Measurements from ENCODE around the gene AGO3. TPM values are rescaled to one million over a fixed set of nuclear protein-coding genes. Genes with fewer than 3 reads are reported as not detected.

AGO3 gene
- total RNA-seq, 1 donor from 2014 or later, result 23.8 TPM

DNA sequence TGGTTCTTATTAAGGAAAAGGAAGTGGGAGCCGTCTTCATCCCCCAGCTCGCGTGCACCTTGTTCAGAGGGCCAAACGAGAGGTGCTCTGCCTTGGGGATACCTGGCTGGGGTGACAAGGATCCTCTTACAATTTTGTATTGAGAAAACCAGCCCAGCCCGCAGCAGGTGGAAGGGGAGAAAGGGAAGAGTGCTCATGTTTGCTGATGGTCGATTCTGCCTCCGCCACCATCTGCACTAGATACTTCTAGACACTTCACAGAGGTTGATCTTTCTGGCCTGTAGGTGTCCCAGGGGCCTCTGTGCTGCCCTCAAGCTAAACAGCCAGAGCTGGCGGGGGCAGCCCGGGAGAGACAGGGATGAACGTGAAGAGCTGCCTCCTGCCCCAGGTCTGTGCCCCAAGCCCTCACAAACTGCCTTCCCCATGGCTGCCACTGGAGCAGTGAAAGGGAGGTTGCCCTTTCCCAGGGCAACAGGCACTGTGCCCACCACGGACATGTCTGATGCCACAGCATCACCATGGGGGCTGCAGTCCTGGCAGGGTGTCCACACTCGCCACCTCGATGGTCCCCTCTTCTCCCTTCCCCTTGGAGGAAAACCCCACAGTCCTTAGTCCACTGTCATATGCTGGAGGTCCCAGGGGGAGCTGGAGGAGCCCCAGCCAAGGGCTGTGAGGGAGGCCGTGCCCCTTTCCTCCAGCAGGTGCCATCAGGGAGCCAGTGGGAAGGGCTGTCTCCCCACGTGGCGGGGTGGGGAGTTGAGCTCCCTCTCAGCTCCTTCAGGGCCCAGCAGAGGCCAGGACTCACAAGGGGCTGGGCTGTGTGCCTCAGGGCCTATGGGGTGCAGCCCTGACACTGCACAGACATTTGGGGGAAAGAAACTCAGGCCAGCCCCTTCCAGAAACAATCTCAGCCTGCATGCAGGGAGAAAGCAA, 165.9 kb downstream of the AGO3 start:
- DNase-seq (ENCODE audit: low spot score), result no peak

DNA sequence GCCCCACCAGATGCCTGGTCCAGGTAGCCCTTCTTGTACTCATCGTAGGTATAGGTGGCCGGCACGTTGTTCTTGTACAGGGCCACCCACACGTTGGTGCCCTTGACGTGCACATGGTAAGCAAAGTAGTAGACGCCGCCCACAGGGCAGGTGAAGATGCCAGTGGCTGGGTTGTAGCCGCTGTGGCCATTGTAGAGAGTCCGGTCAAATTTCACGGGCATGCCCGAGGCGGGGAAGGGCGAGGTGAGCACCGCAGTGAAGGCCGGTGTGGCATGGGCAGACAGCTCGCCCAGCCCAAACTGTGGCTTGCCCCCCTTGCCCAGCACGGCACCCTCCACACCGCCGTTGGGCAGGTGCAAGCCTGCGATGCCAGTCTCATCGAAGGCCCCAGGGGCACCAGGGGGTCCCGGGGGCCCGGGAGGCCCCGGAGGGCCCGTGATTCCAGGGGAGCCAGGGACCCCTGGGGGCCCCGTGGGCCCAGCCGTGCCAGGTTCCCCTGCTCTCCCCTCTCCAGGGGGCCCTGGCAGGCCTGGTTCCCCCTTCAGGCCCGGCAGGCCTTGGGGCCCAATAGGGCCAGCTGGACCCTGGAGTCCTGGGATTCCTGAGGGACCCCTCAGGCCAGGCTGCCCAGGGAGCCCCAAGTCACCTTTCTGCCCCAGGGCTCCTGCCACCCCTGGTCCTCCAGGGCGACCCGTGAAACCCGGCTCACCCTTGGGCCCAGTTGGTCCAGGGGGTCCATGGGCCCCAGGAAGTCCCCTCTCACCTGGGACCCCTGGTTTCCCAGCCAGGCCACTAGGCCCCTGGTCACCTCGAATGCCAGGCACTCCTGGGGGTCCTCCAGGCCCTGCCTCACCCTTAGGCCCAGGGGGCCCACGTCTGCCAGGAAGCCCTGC, 167.0 kb downstream of the AGO3 start:
- no peak for DNase-seq (ENCODE audit: low spot score)

DNA sequence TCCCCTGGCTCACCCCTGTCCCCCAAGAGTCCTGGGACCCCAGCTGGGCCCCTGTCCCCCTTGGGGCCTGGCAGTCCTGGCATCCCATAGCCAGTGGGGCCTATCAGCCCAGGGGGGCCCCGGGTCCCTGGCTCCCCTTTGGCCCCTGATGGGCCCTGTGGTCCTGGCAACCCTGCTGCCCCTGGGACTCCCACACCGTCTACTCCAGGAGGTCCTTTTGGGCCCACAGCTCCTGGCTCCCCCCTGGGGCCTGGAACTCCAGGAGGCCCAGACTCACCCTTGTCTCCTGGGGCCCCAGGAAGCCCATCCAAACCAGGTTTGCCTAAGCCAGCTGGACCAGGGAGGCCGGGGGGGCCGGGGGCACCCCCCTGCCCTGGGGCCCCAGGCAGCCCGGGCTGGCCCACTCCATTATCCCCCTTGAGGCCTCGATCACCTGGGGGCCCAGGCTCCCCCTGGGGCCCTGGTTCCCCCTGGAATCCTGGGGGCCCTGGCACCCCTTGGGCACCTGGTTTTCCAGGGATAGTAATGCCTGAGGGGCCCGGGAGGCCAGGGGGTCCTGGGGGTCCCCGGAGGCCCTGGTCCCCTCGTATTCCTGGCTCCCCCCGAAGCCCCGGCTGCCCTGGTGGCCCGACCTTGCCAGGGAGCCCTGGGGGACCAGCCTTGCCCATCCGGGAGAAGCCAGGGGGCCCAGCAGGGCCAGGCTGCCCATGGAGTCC, 167.9 kb downstream of the AGO3 start:
- DNase-seq (ENCODE audit: low spot score), result no peak

DNA sequence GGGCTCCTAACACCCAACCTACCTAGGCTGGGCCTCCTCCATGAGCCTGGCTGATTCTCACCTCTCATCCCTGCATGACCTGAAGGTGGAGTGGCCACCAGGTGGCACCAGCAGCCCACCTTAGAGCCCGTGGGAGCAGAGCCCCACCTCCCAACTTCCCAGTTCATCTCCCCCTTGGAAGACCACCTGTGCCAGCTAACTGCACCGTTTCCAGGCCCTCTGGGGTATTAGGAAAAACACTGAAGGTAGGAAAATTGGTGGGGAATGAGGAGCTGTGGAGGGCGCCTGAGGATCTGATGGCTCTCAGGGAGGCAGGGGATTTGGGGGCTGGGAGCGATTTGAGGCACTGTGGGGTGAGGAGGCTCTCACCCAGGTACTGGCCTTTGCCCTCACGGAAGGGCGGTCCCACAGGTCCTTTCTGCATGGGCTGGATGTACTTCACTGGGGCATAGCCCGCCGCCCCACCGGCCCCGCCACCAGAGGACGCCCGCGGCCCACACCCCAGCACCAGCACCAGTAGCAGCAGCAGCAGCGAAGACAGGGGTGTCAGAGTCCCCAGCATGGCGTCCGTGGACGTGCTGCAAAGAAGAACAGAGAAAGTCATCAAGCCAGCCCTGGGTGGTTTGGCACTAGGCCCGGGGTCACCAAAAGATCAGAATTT, 168.9 kb downstream of the AGO3 start:
- peak; percentile 78 for DNase-seq (ENCODE audit: low spot score)

DNA sequence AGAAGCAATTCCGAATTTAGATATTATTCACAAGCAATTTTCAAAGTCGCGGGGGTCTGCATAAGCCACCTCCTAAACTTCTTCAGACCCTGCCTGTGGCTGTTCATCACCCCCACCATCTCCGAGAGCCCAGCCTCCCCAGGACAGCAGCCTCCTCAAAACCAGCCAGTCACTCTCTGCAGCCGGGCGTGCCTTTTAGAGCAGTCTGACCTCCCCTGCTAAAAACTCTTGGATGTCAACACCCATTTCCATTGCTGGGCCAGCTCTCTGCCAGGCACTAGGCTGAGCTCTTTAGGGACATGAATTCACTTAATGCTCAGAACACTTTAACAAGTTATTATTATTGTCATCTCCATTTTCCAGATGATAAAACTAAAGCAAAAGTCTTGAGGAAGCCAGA, 169.5 kb downstream of the AGO3 start:
- DNase-seq (ENCODE audit: low spot score), result no peak

DNA sequence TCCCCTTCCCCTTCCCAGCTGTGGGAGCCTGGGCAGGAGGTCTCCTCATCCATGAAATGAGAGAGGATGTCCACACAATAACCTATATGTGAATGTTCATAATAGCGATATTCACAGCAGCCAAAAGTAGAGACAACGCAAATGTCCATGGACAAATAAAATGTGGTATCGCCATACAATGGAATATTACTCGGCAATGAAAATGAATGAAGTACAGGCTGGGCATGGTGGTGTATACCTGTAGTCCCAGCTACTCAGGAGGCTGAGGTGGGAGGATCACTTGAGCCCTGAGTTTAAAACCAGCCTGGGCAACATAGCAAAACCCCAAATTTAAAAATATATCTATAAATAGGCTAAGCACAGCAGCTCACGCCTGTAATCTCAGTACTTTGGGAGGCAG, 170.6 kb downstream of the AGO3 start:
- no peak for DNase-seq (ENCODE audit: low spot score)

DNA sequence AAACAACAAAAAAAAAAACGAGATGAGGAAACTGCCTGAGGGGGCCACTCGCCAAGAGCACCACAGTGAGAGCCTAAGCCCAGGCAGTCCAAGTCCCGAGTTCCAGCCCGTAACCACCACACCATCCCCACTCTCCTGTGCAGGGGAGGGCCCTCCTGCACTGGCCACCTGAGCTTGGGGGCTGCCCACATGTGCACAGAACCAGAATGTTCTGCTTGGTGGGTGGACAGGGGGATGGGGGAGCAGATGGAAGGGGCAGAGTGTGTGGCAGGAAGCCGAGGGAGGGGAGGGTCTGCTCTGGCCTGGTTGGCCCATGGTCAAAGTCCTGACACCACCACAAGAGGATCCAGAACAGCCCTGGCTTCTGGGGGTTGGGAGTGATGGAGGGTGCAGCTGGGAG, 175.4 kb downstream of the AGO3 start:
- DNase-seq (ENCODE audit: low spot score), result no peak

DNA sequence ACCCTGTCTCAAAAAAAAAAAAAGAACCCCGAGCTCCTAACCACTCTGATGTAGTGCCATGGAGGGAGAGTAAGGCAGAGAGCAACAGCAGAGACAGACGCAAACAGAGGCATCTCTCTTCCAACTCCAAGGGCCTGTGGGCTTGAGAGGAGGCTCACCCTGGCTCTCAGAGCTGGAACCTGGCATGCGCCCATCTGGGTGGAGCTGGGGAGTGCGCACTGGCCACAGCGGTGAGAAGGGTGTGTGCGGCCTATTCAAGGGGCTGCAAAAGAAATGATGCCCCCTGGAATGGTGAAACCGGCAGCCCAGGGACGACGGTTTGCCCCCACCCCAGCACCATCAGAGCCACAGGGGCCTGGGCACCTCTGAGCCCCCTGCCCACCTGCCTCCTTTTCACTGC, 176.5 kb downstream of the AGO3 start:
- no peak for DNase-seq (ENCODE audit: low spot score)

DNA sequence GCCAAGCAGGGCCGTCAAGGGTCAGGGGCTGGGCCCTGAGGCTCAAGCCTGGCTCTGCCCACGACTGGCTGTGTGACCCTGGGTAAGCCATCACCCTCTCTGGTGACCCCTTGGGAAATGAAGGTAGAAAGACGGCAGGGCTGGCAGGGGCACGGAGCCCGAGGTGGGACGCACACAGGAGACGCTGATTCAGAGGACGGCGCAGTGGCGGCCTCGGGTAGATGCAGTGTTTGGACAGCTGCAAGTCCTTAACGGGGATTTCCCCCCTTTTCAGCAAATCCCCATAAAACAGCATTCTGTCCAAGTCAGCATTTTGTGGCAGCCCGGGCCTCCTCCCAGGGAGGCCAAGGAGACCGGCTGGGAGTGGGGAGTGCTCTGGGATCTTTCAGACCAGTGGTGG, 177.4 kb downstream of the AGO3 start:
- no peak for DNase-seq (ENCODE audit: low spot score)

DNA sequence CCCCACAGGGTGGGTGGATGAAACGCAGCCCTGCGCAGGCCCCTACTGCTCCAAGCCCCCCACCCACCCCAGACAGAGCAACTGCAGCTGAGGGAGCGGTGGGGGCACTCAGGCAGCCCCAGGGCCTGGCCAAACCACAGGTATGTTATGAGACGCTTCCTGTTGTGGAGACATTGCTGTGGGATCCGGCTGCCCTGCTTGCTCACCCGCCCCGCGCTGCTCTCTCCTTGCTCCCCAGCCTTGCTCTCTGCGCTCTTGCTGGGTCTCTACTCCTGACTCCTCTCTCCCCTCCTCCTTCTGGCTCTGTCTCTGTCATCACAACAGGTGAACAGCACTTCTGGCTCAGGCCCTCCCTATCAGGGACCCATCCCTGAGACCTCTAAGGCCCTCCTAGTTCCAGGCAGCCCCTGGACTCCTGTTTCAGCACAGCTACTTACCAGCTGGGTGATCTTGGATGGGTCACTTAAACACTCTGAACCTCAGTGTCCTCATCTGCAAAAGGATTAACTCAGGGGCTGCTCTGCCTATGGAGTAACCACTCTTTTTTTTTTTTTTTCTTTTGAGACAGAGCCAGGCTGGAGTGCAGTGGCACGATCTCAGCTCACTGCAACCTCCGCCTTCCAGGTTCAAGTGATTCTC, 178.3 kb downstream of the AGO3 start:
- no peak for DNase-seq (ENCODE audit: low spot score)

DNA sequence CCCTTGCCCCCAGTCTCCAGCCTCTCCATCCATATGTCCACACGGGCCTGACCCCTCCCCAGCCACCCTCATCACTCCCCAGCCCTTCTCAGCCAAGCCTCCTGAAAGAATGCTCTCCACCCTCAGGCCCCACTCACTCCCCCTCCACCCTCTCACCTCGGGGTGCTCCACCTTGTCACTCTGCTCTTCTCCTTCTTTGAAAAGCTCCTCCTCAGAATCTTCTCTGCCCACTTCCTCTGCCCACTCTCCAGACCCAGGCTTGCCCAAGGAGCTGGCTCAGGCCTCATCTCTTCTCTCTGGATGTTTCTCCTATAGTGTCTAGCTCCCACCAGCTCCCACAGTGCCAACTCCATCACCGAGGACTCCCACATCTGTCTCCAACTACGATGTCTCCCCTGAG, 180.2 kb downstream of the AGO3 start:
- DNase-seq (ENCODE audit: low spot score), result no peak

DNA sequence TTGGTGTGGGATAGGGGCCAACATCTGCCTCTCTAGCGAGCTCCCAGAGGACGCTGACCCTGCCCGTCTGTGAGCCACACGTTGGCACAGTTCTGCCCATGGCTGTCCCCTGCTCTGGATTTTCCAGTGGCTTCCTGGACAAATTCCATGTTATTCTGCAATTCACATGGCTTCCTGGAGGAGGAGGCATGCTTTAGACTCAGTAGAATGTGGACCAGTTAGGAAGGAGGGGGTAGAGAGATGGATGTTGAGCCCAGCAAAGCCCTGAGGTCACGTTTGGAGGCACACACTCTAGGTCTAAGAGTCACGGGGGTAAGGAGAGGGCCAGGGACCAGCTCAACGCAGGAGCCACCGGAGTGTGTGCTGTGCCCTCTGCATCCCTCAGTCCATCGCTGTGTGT, 181.9 kb downstream of the AGO3 start:
- no peak for DNase-seq (ENCODE audit: low spot score)

DNA sequence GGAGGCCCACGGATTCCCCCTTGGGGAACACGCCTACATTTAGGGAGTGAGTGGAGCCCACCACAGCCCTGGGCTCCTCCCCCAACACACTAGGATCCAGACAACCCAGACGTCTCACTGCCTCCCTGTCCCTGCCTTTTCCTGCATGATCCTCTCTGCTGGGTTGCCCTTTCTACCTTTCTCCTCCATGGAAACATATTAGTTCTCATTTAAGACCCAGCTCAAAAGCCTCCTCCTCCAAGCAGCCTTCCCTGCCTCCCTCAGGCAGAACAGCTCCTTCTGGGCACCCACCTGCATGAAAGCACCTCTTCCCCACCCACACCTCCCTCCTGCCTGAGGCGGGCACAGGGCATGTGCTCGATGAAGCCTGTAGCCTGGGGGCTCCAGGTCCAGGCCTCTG, 183.5 kb downstream of the AGO3 start:
- DNase-seq (ENCODE audit: low spot score), result no peak

DNA sequence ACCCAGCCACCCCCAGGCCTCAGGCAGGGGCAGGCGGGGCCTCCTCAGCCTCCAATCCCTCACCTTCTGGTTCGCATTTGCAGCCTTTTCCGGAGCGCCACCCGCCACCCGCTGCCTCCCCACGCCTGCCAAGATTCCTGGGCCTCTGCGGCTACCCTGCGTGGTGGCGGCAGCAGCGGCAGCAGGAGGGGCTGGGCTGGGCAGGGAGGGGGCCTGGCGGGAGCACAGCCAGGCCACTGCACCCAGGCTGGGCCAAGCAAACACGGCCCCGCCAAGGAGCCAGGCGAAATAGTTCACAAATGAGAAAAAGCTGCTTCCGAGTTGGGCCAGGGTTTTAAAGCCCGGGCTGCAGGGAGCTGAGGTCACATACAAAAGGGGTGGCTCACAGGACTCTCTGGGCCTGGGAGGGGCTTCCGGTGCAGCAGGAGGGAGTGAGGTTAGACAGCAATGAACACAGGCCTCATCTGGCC, 184.3 kb downstream of the AGO3 start:
- DNase-seq (ENCODE audit: low spot score), result no peak

DNA sequence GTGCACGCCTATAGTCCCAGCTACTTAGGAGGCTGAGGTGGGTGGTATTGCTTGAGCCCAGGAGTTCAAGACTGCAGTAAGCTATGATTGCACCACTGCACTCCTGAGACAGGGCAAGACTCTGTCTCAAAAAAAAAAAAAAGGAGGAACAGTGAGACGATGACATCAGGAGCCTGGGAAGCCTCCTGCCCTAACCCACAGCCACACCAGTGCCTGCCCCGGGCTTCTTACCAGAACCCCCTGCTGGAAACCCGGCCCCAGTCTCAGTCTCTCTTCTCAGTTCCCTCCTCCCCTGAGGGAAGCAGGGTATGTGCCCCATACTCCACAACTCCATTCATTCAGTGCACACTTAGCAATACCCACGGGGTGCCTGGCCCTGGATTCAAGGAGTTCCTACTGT, 185.0 kb downstream of the AGO3 start:
- no peak for DNase-seq (ENCODE audit: low spot score)

DNA sequence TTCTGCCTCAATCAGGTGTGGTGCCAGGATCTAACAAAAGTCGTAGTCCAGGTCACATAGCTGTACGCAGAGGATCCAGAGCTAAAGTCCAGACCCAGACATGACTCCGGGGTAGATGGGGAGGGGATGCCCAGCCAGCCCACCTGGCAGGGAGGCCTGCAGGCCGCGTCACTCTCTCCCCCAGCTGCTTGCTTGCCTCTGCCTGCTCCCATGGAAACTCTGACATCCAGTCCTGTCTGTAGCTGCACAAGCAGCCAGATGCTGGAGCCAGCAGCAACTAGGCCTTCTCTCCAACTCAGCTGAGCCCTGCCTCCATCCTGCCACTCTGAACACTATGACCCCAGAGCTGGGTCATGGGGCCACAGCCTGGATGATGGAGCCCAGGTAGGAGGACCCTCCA, 186.0 kb downstream of the AGO3 start:
- no peak for DNase-seq (ENCODE audit: low spot score)

DNA sequence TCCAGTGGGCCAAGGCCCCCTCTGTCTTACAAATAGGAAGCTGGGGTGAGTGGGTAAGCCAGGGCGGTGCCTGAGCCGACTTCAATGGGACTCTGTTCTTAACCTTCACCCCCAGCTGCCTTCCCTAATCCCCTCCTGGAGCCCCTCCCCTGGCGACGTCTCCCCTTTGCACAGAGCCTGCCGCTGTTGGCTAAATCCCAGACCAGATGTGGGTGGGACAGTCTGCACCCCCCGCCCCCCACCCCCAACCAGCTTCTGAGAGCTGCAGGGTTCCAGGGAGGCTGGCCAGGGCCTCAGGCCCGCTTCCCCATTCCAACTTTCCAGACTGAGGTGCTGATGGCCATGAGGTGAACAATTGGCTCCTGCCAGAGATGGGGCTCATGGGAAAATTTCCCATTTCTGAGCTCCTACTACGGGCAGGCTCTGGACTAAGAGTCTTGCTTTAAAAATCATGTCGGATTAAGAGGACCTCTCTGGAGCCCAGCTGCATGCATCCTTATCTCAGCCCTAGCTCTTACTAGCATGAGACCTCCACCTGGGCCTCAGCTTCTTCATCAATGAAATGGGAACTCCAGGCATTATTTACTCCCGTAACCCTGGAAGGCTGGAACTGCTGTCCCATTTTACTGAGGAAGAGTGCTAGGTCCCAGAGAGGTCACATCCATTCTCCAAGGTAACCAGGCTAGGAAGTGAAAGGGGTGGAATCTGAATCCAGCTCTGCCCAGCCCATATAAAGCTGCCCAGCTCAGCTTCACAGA, 187.7 kb downstream of the AGO3 start:
- DNase-seq (ENCODE audit: low spot score), result no peak

DNA sequence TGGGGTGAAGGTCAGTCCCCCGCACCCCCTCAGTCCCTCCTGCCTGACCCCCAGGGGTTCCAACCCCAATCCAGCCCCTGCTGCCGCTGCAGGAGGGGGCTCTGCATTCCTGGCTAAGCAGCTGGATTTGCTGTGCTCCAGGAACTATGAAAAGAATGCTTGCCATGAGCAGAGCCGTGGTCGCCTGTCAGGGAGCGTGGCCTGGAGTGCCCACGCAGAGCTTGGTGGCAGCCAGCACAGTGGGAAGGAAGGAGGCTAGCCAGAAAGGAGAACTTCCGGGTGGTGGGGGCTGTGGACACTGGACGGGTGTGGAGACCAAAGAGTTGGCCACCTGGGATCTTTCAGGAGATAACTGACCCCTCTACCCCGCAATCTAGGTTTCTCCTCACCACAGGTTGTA, 188.6 kb downstream of the AGO3 start:
- no peak for DNase-seq (ENCODE audit: low spot score)
